ENCODE data around the gene PIGV.
"Not testable (repeated sequence)": the region's sequence is repeated elsewhere in the genome, so short reads cannot be mapped to it uniquely, and the experiment has no call there.

PIGV gene

DNA sequence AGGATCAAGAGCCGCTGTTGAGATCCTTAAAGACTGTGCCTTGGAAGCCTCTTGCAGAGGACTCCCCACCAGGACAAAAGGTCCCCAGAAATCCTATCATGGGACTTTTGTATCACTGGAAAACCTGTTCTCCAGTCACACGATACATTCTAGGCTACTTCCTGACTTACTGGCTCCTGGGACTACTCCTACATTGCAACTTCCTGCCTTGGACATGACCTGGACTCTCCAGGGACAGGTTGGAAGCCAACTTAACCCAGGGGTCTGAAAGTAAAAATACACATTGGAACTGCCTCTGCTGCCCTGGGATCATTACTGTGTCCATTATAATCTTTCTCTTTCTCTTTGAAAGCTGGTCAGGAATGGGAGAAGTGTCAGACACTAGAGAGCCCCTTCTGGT is 9.9 kb downstream of the PIGV start:
- no peak for DNase-seq

DNA sequence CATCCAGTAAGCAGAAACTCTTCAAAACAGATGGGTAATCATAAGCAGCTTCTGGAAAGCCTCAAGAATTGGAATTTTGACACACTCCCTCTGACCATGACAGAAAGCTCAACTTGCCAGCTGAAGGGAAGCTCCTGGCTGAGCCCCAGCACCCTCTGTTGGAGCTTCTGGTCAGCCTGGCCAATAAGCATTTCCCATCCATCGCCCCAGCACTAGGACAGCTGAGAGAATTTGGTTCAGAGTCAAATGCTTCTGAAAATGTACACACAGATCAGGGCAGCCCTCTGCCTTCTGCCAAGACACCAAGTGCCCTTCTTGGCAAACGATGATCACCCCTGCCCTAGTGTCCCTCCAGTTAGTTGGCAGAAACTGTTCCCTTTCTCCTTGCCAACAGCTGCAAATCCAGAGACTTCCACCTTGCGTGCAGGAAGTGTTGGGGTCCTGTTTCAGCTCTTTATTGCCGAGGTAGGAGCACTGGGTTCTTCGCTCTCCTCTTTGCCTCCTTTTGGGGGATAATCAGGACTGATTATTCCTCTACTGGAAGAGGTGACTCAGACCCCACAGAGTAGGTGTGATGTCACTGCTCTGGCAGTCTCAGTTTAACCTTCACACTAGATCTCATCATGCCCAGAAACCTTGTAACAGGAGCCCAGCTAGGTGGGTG is 11.9 kb downstream of the PIGV start:
- DNase-seq = no peak

DNA sequence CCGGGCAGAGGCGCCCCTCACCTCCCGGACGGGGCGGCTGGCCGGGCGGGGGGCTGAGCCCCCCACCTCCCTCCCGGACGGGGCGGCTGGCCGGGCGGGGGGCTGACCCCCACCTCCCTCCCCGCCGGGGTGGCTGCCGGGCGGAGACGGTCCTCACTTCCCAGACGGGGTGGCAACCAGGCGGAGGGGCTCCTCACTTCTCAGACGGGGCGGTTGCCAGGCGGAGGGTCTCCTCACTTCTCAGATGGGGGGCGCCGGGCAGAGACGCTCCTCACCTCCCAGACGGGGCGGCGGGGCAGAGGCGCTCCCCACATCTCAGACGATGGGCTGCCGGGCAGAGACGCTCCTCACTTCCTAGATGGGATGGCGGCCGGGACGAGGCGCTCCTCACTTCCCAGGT is 16.2 kb downstream of the PIGV start:
- DNase-seq = not testable (repeated sequence)

DNA sequence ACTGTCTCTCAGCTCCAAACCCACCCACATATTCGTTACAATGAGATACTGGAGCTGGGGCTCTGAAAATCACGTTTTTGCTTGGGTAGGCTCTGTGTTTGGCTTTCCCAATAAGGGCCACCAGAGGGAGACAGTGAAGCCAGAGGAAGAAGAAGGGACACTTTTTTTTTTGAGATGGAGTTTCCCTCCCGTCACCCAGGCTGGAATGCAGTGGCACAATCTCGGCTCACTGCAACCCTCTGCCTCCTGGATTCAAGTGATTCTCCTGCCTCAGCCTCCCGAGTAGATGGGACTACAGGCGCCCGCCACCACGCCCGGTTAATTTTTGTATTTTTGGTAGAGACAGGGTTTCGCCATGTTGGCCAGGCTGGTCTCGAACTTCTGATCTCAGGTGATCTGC is 22.4 kb downstream of the PIGV start:
- peak; percentile 10 to 59 (median 24) for DNase-seq

DNA sequence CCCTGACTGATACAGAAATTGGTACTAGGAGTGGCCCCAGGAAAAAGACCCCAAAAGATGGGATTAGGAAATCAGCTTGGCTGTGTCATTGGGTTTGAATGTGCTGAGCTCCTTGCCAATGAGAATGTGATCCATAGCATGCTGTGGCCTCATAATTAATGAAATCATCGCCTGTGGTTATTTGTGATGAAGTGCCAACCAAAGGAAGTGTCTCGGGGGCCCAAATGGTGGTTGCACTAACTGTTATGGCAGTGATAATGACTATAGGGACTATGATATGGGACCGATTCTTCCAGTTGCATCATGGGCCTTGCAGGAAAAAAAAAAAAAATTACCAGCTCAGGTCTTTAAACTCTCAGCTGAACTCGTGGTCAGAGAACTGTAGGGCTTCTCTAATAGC is 23.3 kb downstream of the PIGV start:
- no peak for DNase-seq

DNA sequence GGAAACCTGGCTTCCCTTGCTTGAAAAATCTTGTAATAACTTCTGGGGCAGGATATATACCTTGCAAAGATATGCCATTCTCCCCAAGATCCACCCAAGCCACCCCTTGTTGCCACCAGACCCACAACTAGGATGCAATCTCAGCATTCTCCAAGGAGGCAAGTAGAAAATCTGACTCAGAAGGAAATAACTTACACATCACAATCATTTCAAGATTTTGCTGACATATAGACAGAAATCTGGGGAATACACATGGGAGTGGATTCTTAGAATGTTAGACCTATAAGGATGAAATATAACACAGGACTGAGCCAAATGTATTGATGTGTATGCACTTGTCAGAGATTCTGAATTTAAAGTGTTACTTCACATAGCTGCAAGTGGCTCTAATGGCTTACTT is 24.0 kb downstream of the PIGV start:
- DNase-seq = no peak

DNA sequence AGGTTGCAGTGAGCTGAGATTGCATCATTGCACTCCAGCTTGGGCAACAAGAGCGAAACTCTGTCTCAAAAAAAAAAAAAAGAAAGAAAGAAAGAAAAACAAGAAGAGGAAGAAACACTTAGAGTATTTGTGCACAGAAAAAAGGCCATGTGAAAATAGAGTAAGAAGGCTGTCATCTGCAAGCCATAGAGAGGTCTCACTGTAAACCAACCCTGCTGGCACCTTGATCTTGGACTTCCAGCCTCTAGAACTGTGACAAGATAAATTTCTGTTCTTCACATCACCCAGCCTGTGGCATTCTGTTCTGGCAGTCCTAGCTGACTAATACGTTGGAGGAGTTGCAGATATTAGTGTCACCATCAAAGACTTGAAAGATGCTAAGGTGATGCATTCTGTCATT is 26.6 kb downstream of the PIGV start:
- no peak for DNase-seq

DNA sequence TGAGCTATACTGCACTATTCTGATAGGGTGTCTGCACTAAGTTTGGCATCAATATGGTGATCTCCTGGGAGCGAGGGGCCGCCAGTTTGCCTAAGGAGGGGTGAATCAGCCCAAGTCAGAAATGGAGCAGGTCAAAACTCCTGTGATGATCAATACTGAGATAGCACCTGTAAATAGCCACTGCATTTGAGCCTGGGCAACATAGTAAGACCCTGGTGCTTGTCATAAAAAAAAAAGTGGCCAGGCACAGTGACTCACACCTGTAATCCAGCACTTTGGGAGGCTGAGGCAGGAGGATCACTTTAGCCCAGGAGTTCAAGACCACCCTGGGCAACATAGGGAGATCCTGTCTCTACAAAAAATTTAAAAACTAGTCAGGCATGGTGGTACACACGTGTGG is 27.1 kb downstream of the PIGV start:
- no peak for DNase-seq

DNA sequence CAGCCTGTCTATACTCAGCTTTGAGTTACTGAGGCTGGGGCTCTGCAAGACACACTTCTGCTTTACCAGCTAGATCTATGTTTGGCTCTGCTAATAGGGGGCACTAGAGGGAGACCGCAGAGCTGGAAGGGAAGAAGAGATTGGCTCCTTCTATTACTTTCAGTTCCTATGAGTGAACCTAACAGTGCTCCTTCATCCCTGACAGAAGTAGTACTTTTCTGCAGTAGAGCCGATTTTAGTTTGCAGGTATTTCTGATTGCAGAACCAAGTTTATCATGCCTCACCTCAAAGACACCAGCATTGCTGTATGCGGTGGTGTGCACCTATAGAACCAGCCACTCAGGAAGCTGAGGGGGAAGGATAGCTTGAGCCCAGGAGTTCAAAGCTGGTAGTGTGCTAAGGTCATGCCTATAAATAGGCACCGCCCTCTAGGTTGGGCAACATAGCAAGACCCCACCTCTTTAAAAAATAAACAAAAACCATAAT is 33.1 kb downstream of the PIGV start:
- no peak for DNase-seq

DNA sequence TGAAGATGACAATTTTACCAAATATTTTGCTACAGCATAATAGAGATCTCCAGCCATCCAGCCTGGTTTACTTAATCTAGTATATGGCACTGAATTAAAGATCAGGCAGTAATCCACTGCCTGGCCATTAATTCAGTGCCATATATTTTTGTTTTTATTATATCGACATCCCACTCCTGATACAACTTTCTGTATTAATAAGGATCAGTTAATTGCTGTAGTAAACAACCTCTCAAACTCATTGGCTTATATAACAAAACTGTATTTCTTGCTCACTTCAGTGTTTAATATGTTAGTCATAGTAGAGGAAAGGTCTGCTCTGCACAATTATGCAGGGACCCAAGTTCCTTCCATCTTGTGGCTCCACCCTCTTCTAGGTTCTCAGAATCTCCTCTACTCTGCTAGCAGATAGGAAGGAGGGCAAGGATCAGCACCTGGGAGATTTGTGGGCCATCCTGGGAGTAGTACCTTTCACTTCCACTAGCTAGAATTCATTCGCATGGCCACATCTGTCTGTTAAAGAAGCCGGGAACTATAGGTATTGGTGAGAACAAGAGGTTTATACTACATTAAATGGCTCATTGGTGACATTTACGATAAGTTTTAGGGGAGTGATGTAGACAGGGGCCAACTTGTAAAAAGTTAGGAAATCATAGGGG is 35.1 kb downstream of the PIGV start:
- DNase-seq = no peak

DNA sequence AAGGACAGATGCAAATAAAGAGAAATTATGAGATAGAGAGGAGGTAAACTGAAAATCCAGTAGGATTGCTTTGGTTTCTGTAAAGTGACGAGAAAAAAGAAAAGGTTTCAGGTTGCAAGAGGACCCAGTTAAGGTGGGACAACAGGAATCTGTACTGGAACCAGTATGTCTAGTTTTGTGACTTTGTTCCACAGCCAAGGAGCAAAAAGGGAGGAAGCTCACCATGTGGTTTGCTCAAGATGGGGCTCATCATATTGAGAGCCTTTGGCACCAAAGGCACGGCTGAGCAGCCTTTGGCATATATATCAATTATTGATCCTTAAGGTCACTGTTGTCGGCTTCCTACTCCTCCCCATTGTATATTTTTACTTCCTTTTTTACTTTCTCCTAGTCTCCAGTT is 37.0 kb downstream of the PIGV start:
- DNase-seq = no peak

DNA sequence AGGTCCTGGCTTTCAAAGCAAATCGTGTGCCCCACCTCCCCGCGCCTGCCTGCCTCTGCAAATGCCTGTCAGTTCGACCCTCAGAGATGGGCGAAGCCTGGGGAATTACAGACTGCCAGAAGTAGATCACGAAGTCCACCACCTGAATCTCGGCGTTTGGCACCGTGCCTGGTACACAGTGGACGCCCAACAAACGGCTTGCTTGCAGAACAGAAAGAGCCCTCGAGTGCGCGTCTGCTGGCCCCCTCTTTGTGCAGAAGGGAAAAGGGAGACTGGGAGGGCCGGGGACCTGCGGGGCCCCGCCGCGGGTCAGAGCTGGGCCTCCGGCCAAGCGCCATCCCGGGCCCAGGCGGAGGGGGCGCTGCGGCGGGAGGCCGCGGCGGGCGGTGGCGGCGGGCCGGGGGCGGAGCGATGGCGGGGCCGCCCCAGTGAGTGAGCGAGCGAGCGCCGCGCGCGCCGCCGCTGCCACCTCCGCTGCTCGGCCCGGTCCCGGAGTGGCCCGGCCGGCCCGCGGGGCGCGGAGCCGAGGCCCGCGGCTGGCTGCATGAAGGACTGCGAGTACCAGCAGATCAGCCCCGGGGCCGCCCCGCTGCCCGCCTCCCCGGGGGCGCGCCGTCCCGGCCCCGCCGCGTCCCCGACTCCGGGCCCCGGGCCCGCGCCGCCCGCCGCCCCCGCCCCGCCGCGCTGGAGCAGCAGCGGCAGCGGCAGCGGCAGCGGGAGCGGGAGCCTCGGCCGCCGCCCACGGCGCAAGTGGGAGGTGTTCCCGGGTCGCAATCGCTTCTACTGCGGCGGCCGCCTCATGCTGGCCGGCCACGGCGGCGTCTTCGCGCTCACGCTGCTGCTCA is 38.7 kb downstream of the PIGV start, which contains the start of gene ZDHHC18:
ZDHHC18 (plus strand) TSS at position 428 of the 845 bp plus-strand sequence; CDS start at position 545, 117 bp downstream.
- DNase-seq = peak; percentile 32 to 72 (median 50)

DNA sequence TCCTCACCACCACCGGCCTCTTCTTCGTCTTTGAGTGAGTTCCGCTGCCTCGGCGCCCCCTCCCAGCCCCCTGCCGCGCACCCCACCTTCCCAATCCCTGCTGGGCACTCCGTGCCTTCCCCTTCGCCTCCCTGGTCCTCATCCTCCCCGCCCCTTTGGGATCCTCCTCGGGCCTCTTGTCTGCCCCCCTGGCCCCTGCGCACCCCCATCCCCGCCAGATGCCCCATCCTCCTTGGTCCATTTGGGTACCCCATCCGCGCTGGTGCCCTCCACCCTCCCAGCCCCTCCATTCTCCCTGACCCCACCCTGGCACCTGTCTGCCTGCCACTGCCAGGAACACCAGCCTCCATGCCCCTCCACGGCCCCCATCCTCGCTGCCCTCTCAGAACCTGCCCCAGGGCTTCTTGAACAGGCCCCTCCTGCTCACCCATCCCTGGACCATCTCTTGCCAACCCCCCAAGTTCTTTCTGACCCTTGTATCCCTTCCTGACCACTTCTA is 39.4 kb downstream of the PIGV start:
- DNase-seq = no peak

DNA sequence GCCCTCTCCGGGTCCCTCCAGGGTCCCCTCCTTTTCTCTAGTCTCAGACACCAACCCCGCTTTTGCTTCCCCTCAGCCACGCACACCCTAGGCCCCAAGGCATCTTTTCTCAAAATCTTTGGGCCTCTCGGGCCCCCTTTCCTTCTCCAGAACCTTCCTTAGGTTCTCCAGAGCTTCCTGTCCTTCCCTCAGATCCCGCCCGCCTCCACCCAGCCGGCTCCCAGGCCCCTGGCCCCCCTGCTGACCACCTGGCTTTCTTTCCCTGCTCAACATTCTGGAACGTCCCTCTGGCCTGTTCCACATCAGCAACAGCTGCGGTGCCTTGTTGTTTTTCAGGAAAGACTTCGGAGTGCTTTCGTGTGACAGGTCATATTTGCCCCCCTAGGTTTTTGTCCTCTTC is 39.9 kb downstream of the PIGV start:
- DNase-seq = no peak

DNA sequence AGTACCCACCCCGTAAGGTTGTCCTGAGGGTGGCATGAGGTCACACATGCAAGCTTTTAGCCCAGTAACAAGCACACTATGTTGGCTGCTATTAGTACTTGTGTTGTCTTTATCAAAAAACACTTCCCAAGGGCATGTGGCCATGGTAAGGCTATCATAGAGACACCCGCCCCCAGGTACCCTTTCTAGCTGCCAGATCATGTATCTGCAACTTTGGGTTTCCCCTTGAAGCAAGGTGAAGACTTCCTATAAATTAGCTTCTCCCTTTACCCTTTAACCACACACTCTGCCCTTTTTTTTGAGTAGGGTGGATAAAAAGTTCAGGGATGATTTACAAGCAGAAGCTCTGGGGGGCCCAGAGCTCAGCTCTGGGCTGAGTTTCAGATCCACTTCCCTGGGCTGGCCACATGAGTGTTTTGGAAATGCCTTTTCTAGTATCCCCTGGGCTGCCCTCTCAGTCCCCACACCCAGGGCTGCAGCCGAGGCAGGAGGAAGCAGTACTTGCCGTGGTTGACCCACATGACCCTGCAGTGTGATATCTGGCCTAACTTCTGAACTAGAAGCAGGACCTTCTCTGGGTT is 40.8 kb downstream of the PIGV start:
- DNase-seq = no peak

DNA sequence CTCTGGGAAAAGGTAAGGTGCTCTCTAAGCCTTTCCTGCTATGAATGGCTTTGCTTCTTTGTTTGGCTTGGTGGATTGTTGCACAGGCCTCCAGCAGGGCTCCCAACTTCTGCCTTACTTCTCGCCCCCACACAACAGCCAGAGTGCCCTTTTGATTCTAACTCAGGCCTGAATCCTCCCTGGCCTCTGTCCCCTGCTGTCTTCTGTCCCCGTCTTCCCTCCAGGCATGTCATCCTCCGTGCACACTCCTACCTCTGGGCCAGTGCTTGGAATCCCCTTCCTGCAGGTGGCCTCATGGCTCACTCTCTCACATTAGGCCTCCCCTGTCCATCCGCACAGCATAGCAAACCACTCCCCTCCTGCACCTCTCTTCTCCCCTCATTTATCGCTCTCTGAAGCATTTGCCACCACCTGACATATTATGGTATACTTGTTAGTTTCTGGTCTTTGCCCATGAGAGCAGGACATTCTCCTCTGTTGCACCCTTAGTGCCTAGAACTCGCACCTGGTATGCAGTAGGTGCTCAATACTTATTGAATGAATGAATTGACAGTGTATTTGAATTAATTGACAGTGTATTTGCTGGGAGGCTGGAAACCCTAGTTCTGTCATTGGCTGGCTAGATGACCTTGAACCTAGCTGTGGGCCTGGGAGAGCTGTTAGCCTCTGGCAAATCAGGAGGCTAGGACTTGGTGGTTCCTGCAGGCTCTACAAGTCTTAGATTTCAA is 41.6 kb downstream of the PIGV start:
- no peak for DNase-seq

DNA sequence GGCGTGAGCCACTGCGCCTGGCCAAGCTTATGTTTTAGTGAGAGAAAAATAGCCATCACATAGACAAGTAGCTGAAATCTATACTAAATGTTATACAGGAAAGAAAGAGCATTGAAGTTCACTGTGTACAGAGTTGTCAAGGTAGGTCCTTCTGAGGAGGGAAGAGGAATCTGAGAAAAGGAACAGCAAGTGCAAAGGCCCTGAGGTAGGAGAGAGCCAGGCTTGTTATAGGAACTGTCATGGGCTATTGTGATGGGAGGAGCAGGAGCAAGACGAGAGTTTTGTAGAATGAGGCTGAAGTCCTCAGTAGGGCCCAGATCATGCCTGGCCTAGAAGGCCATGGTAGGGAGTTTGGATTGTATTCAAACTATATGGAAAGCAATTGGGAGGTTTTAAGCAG is 43.3 kb downstream of the PIGV start:
- DNase-seq = no peak

DNA sequence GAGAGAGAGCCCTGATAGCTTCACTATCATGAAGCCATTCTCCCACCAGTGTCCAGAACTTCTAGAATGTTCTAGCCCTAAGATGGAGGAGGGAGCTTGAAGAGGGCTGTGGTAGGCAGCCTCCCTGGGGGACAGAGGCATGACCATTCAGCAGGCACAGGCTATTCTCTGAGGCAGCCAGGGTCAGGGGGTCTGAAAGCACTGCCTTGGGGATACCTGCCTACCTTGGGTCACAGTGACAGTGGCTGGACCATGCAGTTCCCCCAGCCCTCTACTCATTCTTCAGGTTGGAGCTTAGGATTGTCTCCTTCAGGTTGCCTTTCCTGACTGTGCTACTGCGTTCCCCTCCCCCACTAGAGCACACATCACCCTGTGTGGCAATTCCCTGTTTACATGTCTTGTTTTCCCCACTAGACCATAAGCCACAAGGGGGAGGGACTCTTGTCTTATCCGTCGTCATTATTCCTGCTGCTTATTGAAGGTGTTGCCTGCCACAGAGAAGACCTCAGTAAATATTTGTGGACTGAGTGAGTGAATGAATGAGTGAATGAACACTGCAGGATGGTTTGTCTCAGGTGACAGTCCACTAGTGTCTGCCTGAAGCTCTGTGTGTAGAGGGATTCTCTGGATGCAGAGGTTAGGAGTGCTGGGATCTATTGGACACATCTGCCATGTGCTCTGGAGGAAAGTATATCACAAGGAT is 43.9 kb downstream of the PIGV start:
- DNase-seq = no peak

DNA sequence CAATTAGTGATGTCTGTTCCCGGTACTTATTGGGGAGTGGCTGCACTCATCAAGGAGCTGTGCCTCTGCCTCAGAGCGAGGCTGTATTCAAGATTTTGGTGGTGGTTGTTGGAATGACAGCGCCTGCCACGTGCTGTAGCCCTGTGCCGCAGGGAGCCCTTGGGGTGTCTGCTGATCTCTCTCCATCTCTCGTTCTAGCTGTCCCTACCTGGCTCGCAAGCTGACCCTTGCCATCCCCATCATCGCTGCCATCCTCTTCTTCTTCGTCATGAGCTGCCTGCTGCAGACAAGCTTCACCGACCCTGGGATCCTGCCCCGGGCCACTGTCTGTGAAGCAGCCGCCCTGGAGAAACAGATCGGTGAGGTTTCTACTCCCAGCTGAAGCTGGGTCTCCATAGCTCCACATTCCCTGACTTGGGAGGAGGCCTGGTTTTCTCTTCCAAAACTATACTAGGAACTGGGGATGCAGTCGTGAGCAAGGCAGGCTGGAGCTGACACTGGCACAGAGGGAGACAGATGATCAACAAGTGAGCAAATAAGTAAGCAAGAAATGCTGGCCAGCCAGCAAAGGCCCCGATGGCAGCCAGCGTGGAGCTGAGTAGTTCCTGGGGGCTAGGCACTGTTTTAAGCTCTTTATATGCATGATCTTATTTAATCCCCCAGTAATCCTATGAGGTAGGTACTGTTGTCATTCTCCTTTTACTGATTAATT is 44.7 kb downstream of the PIGV start:
- no peak for DNase-seq

DNA sequence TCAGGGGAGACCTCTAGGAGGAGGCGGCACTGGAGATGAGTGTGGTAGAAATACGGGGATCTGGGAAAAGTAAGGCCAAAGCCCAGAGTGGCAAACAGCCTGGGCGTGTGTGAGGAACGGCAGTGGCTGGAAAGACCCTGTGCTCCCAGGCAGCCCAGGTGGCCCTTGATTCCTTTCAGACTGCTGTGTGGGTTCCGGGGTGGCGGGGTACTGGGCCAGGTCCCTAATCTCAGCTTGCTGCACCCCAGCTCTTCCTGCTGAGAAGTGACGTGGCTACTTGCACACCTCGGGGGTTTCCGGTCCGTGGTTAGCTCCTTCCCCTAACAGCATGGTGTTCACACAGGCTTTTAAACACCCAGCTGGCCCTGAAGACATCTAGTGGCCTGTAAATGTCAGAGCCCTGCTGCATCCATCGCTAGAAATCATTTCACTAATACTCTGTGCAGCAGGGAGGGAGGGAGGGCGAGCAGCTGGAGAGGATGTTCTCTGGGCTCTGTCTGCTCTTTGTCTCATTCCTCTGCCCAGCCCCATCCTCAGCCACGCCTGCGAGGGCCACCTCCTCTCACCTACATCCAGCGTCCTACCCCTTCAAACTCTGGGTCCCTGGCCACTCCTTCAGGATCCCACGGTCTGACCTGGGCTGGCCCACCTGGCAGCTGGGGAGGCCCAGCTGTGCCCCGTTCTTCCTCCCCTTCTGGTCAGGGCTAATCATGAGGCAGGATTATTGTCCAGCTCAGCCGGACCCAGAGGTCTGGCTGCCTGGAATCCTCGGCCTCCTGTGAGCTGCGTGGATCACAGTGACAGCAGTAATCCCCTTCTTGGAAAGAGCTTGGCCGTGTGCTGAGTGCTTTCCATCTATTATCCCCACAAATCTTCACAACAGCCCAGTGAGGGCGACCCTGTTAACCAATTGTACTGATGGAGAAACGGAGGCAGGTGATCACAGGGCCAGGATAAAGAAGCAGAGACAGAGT is 46.0 kb downstream of the PIGV start:
- DNase-seq = peak; percentile 19 to 76 (median 51)

Measured in activated naive CD4-positive, alpha-beta T cell (primary cell).